ENCODE results near the gene OR13A1.

GRCh38 chr10:45256246-45256645 is 59.2 kb downstream of the OR13A1 start:
- TF ChIP-seq CTCF (IDR thresholded peaks at IDR 0.05) (no peak), POLR2A (IDR thresholded peaks at IDR 0.05) (no peak)

Measured in vagina (tissue), 2 donors.